ENCODE results near the gene PFKM. TPM values are rescaled to one million over a fixed set of nuclear protein-coding genes. Genes with fewer than 3 reads are reported as not detected.
A peak's percentile ranks its signal among the peaks of the same experiment; 100 is the strongest.

The PFKM gene
- polyA plus RNA-seq (2013, experiment 1 of 2), result 21.3 TPM
- polyA plus RNA-seq (2013, experiment 2 of 2), result 22.1 TPM

- H3K27ac ChIP-seq (ENCODE audit: low read depth, low read length), result peak within 1 kb of the TSS; percentile 49
- no peaks in the 10 kb centered on the region for H3K27me3 ChIP-seq (ENCODE audit: insufficient read depth, low read length, poor library complexity)
- H2AK5ac ChIP-seq (ENCODE audit: low read length), result no peak within 1 kb of the TSS
- no peaks in the 10 kb centered on the region for H3K36me3 ChIP-seq (ENCODE audit: control insufficient read depth, insufficient read depth, low read length)
- H2BK5ac ChIP-seq (ENCODE audit: low read length), result no peak within 1 kb of the TSS
- H3K4ac ChIP-seq (ENCODE audit: low read depth, low read length), result no peak within 1 kb of the TSS
- H2BK120ac ChIP-seq (ENCODE audit: low read depth, low read length), result no peak within 1 kb of the TSS
- peak within 1 kb of the TSS; percentile 92 for H3K56ac ChIP-seq (ENCODE audit: low read length)
- H3K4me1 ChIP-seq (ENCODE audit: control insufficient read depth, low read depth, low read length), result peaks cover 2% of the 10 kb centered on the region
- H3K9ac ChIP-seq (ENCODE audit: low read length), result peak within 1 kb of the TSS; percentile 77
- H4K8ac ChIP-seq (ENCODE audit: low read depth, low read length), result no peak within 1 kb of the TSS
- H3K79me2 ChIP-seq (ENCODE audit: control insufficient read depth, insufficient read depth, low read length), result peaks cover 4% of the 10 kb centered on the region
- peaks cover 9% of the 10 kb centered on the region for H3K79me1 ChIP-seq (ENCODE audit: low read length)
- H3K23ac ChIP-seq (ENCODE audit: low read length), result no peak within 1 kb of the TSS
- no peak within 1 kb of the TSS for H3K18ac ChIP-seq (ENCODE audit: low read length)
- H3K4me3 ChIP-seq (ENCODE audit: low read length), result peak within 1 kb of the TSS; percentile 69
- peak within 1 kb of the TSS; percentile 65 for H3K4me2 ChIP-seq (ENCODE audit: low read length)
- H2BK15ac ChIP-seq (replicated peaks; ENCODE audit: low read depth), result no peak within 1 kb of the TSS
- peak; percentile 98 for DNase-seq
- WGBS (ENCODE audit: extremely low coverage, insufficient coverage, low lambda C conversion rate), result no CpG with 5 or more reads among the region's 20 CpGs
- H4K5ac ChIP-seq (ENCODE audit: low read length), result no peak within 1 kb of the TSS
Measured at GRCh38 chr12:48119078-48119833, at the start of gene PFKM. Gene PFKM (plus strand): TSS chr12:48119364. CDS start chr12:48122775, 3,411 bp downstream.

DNA sequence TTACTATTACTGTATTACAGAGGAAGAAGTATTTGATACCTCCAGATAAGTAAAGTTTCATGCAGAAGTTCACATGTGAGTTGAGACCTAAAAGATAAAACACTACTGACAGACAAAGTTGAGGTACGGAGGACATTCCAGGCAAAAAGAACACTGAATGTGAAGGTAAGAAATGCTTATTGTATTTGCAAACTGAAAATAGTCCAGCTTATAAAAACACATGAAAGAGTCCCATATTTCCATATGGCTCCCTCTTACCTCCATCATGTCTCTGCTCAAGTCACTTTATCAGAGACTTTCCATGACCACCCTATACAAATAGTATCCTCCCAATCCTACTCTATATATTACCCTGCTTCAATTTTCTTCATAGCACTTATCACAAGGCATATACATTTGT, 49.1 kb upstream of the PFKM start:
- H3K18ac ChIP-seq (ENCODE audit: low read length), result no peak overlapping the region

GRCh38 chr12:48070731-48071130, 48.4 kb upstream of the PFKM start:
- Histone ChIP-seq H3K27me3 (ENCODE audit: insufficient read depth, low read length, poor library complexity) (no peaks in the 10 kb centered on the region), H4K8ac (ENCODE audit: low read depth, low read length) (no peak overlapping the region), H2BK120ac (ENCODE audit: low read depth, low read length) (no peak overlapping the region), H3K4me3 (ENCODE audit: low read length) (no peak overlapping the region), H3K56ac (ENCODE audit: low read length) (no peak overlapping the region), H3K36me3 (ENCODE audit: control insufficient read depth, insufficient read depth, low read length) (no peaks in the 10 kb centered on the region), H3K18ac (ENCODE audit: low read length) (no peak overlapping the region), H3K4me2 (ENCODE audit: low read length) (no peak overlapping the region), H2AK5ac (ENCODE audit: low read length) (no peak overlapping the region), H3K79me1 (ENCODE audit: low read length) (no peaks in the 10 kb centered on the region), H2BK5ac (ENCODE audit: low read length) (no peak overlapping the region), H3K27ac (ENCODE audit: low read depth, low read length) (no peak overlapping the region), H3K4ac (ENCODE audit: low read depth, low read length) (no peak overlapping the region), H3K23ac (ENCODE audit: low read length) (no peak overlapping the region), H3K9ac (ENCODE audit: low read length) (no peak overlapping the region), H2BK15ac (replicated peaks; ENCODE audit: low read depth) (no peak overlapping the region), H3K4me1 (ENCODE audit: control insufficient read depth, low read depth, low read length) (no peaks in the 10 kb centered on the region), H4K5ac (ENCODE audit: low read length) (no peak overlapping the region), H3K79me2 (ENCODE audit: control insufficient read depth, insufficient read depth, low read length) (no peaks in the 10 kb centered on the region)
- DNase-seq, result no peak
- no CpG with 5 or more reads among the region's 4 CpGs for WGBS (ENCODE audit: extremely low coverage, insufficient coverage, low lambda C conversion rate)

More for the DNA sequence above, 49.1 kb upstream of the PFKM start:
- H4K8ac ChIP-seq (ENCODE audit: low read depth, low read length), result no peak overlapping the region
- H3K4ac ChIP-seq (ENCODE audit: low read depth, low read length), result no peak overlapping the region
- no peak overlapping the region for H3K9ac ChIP-seq (ENCODE audit: low read length)
- H3K23ac ChIP-seq (ENCODE audit: low read length), result no peak overlapping the region
- no peaks in the 10 kb centered on the region for H3K79me2 ChIP-seq (ENCODE audit: control insufficient read depth, insufficient read depth, low read length)
- H2AK5ac ChIP-seq (ENCODE audit: low read length), result no peak overlapping the region
- H2BK15ac ChIP-seq (replicated peaks; ENCODE audit: low read depth), result no peak overlapping the region
- H2BK5ac ChIP-seq (ENCODE audit: low read length), result no peak overlapping the region
- H3K79me1 ChIP-seq (ENCODE audit: low read length), result no peaks in the 10 kb centered on the region
- no CpG with 5 or more reads among the region's 1 CpG for WGBS (ENCODE audit: extremely low coverage, insufficient coverage, low lambda C conversion rate)
- no peak overlapping the region for H3K56ac ChIP-seq (ENCODE audit: low read length)
- no peak overlapping the region for H3K27ac ChIP-seq (ENCODE audit: low read depth, low read length)
- no peak overlapping the region for H4K5ac ChIP-seq (ENCODE audit: low read length)
- H3K4me1 ChIP-seq (ENCODE audit: control insufficient read depth, low read depth, low read length), result no peaks in the 10 kb centered on the region
- DNase-seq, result no peak
- no peaks in the 10 kb centered on the region for H3K27me3 ChIP-seq (ENCODE audit: insufficient read depth, low read length, poor library complexity)
- H3K4me2 ChIP-seq (ENCODE audit: low read length), result no peak overlapping the region
- H3K36me3 ChIP-seq (ENCODE audit: control insufficient read depth, insufficient read depth, low read length), result no peaks in the 10 kb centered on the region
- H2BK120ac ChIP-seq (ENCODE audit: low read depth, low read length), result no peak overlapping the region
- H3K4me3 ChIP-seq (ENCODE audit: low read length), result no peak overlapping the region

DNA sequence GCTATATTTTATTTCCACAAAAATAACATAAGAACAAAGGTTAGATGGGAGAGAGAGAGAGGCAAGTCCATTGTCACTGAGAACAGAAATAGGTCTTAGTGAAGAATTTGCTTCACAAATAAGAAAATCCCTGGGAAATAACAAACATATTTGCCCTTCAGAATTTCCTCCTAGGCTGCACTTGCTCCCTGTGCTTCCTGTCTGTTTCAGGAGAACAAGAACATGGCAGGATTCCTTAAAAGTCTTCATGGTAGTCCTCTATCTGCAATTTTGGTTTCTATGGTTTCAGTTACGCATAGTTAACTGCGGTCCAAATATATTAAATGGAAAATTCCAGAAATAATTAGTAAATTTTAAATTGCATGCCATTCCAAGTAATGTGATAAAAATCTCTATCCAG, 47.4 kb upstream of the PFKM start:
- H3K23ac ChIP-seq (ENCODE audit: low read length), result no peak overlapping the region
- no peak overlapping the region for H3K27ac ChIP-seq (ENCODE audit: low read depth, low read length)
- no peak for DNase-seq
- H3K4me1 ChIP-seq (ENCODE audit: control insufficient read depth, low read depth, low read length), result no peaks in the 10 kb centered on the region
- no peaks in the 10 kb centered on the region for H3K79me2 ChIP-seq (ENCODE audit: control insufficient read depth, insufficient read depth, low read length)
- H3K9ac ChIP-seq (ENCODE audit: low read length), result no peak overlapping the region
- H3K27me3 ChIP-seq (ENCODE audit: insufficient read depth, low read length, poor library complexity), result no peaks in the 10 kb centered on the region
- no peak overlapping the region for H2BK120ac ChIP-seq (ENCODE audit: low read depth, low read length)
- H2BK15ac ChIP-seq (replicated peaks; ENCODE audit: low read depth), result no peak overlapping the region
- H3K4me3 ChIP-seq (ENCODE audit: low read length), result no peak overlapping the region
- no peak overlapping the region for H3K4ac ChIP-seq (ENCODE audit: low read depth, low read length)
- no CpG with 5 or more reads among the region's 2 CpGs for WGBS (ENCODE audit: extremely low coverage, insufficient coverage, low lambda C conversion rate)
- no peak overlapping the region for H2AK5ac ChIP-seq (ENCODE audit: low read length)
- no peaks in the 10 kb centered on the region for H3K36me3 ChIP-seq (ENCODE audit: control insufficient read depth, insufficient read depth, low read length)
- H4K8ac ChIP-seq (ENCODE audit: low read depth, low read length), result no peak overlapping the region
- no peak overlapping the region for H3K4me2 ChIP-seq (ENCODE audit: low read length)
- no peak overlapping the region for H3K56ac ChIP-seq (ENCODE audit: low read length)
- H3K79me1 ChIP-seq (ENCODE audit: low read length), result no peaks in the 10 kb centered on the region
- H3K18ac ChIP-seq (ENCODE audit: low read length), result no peak overlapping the region
- no peak overlapping the region for H4K5ac ChIP-seq (ENCODE audit: low read length)
- no peak overlapping the region for H2BK5ac ChIP-seq (ENCODE audit: low read length)

DNA sequence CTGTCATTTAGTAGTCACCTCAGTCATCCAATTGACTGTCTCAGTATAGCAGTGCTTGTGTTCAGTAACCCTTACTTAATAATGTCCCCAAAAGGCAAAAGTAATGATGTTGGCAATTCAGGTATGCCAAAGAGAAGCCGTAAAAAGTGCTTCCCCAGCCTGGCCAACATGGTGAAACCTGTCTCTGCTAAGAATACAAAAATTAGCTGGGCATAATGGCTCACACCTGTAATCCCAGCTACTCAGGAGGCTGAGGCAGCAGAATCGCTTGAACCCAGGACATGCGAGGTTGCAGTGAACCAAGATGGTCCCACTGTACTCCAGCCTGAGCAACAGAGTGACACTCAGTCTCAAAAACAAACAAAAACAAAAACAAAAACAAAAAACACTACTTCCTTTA, 46.9 kb upstream of the PFKM start:
- no peak overlapping the region for H3K23ac ChIP-seq (ENCODE audit: low read length)
- H3K79me1 ChIP-seq (ENCODE audit: low read length), result no peaks in the 10 kb centered on the region
- H2BK120ac ChIP-seq (ENCODE audit: low read depth, low read length), result no peak overlapping the region
- H3K56ac ChIP-seq (ENCODE audit: low read length), result no peak overlapping the region
- WGBS (ENCODE audit: extremely low coverage, insufficient coverage, low lambda C conversion rate), result no CpG with 5 or more reads among the region's 3 CpGs
- H3K79me2 ChIP-seq (ENCODE audit: control insufficient read depth, insufficient read depth, low read length), result no peaks in the 10 kb centered on the region
- H3K4me2 ChIP-seq (ENCODE audit: low read length), result no peak overlapping the region
- no peak overlapping the region for H4K8ac ChIP-seq (ENCODE audit: low read depth, low read length)
- H4K5ac ChIP-seq (ENCODE audit: low read length), result no peak overlapping the region
- no peaks in the 10 kb centered on the region for H3K4me1 ChIP-seq (ENCODE audit: control insufficient read depth, low read depth, low read length)
- no peak for DNase-seq
- H3K9ac ChIP-seq (ENCODE audit: low read length), result no peak overlapping the region
- H3K4ac ChIP-seq (ENCODE audit: low read depth, low read length), result no peak overlapping the region
- no peak overlapping the region for H3K18ac ChIP-seq (ENCODE audit: low read length)
- no peak overlapping the region for H3K27ac ChIP-seq (ENCODE audit: low read depth, low read length)
- no peak overlapping the region for H2BK5ac ChIP-seq (ENCODE audit: low read length)
- no peak overlapping the region for H3K4me3 ChIP-seq (ENCODE audit: low read length)
- no peaks in the 10 kb centered on the region for H3K36me3 ChIP-seq (ENCODE audit: control insufficient read depth, insufficient read depth, low read length)
- H2AK5ac ChIP-seq (ENCODE audit: low read length), result no peak overlapping the region
- no peak overlapping the region for H2BK15ac ChIP-seq (replicated peaks; ENCODE audit: low read depth)
- no peaks in the 10 kb centered on the region for H3K27me3 ChIP-seq (ENCODE audit: insufficient read depth, low read length, poor library complexity)

GRCh38 chr12:48074266-48074665, 44.9 kb upstream of the PFKM start:
- Histone ChIP-seq H3K79me2 (ENCODE audit: control insufficient read depth, insufficient read depth, low read length) (no peaks in the 10 kb centered on the region), H3K79me1 (ENCODE audit: low read length) (no peaks in the 10 kb centered on the region), H4K5ac (ENCODE audit: low read length) (no peak overlapping the region), H3K4me3 (ENCODE audit: low read length) (no peak overlapping the region), H3K4me2 (ENCODE audit: low read length) (no peak overlapping the region), H2BK120ac (ENCODE audit: low read depth, low read length) (no peak overlapping the region), H3K18ac (ENCODE audit: low read length) (no peak overlapping the region), H2AK5ac (ENCODE audit: low read length) (no peak overlapping the region), H2BK15ac (replicated peaks; ENCODE audit: low read depth) (no peak overlapping the region), H3K27ac (ENCODE audit: low read depth, low read length) (no peak overlapping the region), H3K36me3 (ENCODE audit: control insufficient read depth, insufficient read depth, low read length) (no peaks in the 10 kb centered on the region), H2BK5ac (ENCODE audit: low read length) (no peak overlapping the region), H4K8ac (ENCODE audit: low read depth, low read length) (no peak overlapping the region), H3K9ac (ENCODE audit: low read length) (no peak overlapping the region), H3K4ac (ENCODE audit: low read depth, low read length) (no peak overlapping the region), H3K23ac (ENCODE audit: low read length) (no peak overlapping the region), H3K27me3 (ENCODE audit: insufficient read depth, low read length, poor library complexity) (no peaks in the 10 kb centered on the region), H3K56ac (ENCODE audit: low read length) (no peak overlapping the region), H3K4me1 (ENCODE audit: control insufficient read depth, low read depth, low read length) (no peaks in the 10 kb centered on the region)
- no peak for DNase-seq
- WGBS (ENCODE audit: extremely low coverage, insufficient coverage, low lambda C conversion rate), result no CpG with 5 or more reads among the region's 1 CpG
